Suppressor macrophage treated with lipopolysaccharide for 1 hour (primary cell): ENCODE data around the gene CLCN2.

Experiments
- DNase-seq, 3 donors: peaks; one replicate each; pipeline ENCODE4 v3.0.0-alpha.2; 2020 to 2022

The CLCN2 gene

GRCh38 chr3:184380627-184381260, 19.3 kb upstream of the CLCN2 start:
- DNase-seq = peak in 1 of 3 donors; percentile 20

GRCh38 chr3:184380185-184380626, 18.8 kb upstream of the CLCN2 start:
- DNase-seq = peak; percentile 41 to 77 (median 57)

- DNase-seq = no peak
Measured at GRCh38 chr3:184379358-184380184, 18.2 kb upstream of the CLCN2 start, which contains the start of gene CHRD. Gene CHRD, plus strand, starts transcription at chr3:184380054. Its CDS starts 265 bp downstream, at chr3:184380319.

GRCh38 chr3:184378651-184379357, 17.4 kb upstream of the CLCN2 start:
- no peak for DNase-seq

- no peak for DNase-seq
Measured at GRCh38 chr3:184377882-184378445, 16.6 kb upstream of the CLCN2 start, which contains the start of gene THPO. Gene THPO, minus strand, starts transcription at chr3:184378207. Its CDS starts 1,948 bp downstream, at chr3:184376259.

GRCh38 chr3:184377374-184377773, 16.0 kb upstream of the CLCN2 start:
- DNase-seq = no peak

- DNase-seq = no peak
Measured at GRCh38 chr3:184375747-184376461, 14.5 kb upstream of the CLCN2 start.

GRCh38 chr3:184373422-184373821, 12.0 kb upstream of the CLCN2 start:
- DNase-seq = no peak

GRCh38 chr3:184372911-184373310, 11.5 kb upstream of the CLCN2 start:
- DNase-seq = no peak

- DNase-seq = no peak
Measured at GRCh38 chr3:184372296-184372821, 11.0 kb upstream of the CLCN2 start.

- DNase-seq = peak; percentile 86 to 92 (median 88)
Measured at GRCh38 chr3:184371570-184372018, 10.2 kb upstream of the CLCN2 start.

GRCh38 chr3:184368586-184369183, 7.3 kb upstream of the CLCN2 start:
- DNase-seq = no peak

- no peak for DNase-seq
Measured at GRCh38 chr3:184368116-184368515, 6.7 kb upstream of the CLCN2 start.

- DNase-seq = no peak
Measured at GRCh38 chr3:184366619-184367289, 5.3 kb upstream of the CLCN2 start.

GRCh38 chr3:184362668-184363546, 1.5 kb upstream of the CLCN2 start:
- DNase-seq = peak; percentile 96 to 98 (median 98)

GRCh38 chr3:184361932-184362667, 695 bp upstream of the CLCN2 start:
- peak; percentile 33 to 61 (median 36) for DNase-seq

GRCh38 chr3:184360929-184361531, 375 bp downstream of the CLCN2 start:
- no peak for DNase-seq

GRCh38 chr3:184360070-184360928, 1.1 kb downstream of the CLCN2 start:
- no peak for DNase-seq
